HG03439 (cell line): ENCODE results near the gene ERAP2.
A peak's percentile ranks its signal among the peaks of the same experiment; 100 is the strongest.
"Not testable (repeated sequence)": the region's sequence is repeated elsewhere in the genome, so short reads cannot be mapped to it uniquely, and the experiment has no call there.

Source experiments
- ATAC-seq: cut with Tn5 transposase; IDR thresholded peaks from one replicate; pipeline ENCODE4 v1.9.1; 2021; ENCODE audit warnings: mild to moderate bottlenecking, moderate library complexity; ENCODE audit not compliant: unreplicated experiment

Gene ERAP2, protein sequence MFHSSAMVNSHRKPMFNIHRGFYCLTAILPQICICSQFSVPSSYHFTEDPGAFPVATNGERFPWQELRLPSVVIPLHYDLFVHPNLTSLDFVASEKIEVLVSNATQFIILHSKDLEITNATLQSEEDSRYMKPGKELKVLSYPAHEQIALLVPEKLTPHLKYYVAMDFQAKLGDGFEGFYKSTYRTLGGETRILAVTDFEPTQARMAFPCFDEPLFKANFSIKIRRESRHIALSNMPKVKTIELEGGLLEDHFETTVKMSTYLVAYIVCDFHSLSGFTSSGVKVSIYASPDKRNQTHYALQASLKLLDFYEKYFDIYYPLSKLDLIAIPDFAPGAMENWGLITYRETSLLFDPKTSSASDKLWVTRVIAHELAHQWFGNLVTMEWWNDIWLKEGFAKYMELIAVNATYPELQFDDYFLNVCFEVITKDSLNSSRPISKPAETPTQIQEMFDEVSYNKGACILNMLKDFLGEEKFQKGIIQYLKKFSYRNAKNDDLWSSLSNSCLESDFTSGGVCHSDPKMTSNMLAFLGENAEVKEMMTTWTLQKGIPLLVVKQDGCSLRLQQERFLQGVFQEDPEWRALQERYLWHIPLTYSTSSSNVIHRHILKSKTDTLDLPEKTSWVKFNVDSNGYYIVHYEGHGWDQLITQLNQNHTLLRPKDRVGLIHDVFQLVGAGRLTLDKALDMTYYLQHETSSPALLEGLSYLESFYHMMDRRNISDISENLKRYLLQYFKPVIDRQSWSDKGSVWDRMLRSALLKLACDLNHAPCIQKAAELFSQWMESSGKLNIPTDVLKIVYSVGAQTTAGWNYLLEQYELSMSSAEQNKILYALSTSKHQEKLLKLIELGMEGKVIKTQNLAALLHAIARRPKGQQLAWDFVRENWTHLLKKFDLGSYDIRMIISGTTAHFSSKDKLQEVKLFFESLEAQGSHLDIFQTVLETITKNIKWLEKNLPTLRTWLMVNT

GRCh38 chr5:96876292-96876850, at the start of gene ERAP2:
Gene ERAP2, plus strand, starts transcription at chr5:96876500. Its CDS starts 3,186 bp downstream, at chr5:96879686.
- peak; percentile 45 for ATAC-seq

- ATAC-seq: no peak
Observed at GRCh38 chr5:96829297-96829696, 47.0 kb upstream of the ERAP2 start.

- no peak for ATAC-seq
Observed at GRCh38 chr5:96834016-96834415, 42.3 kb upstream of the ERAP2 start.

GRCh38 chr5:96835791-96836191, 40.5 kb upstream of the ERAP2 start:
- no peak for ATAC-seq

DNA sequence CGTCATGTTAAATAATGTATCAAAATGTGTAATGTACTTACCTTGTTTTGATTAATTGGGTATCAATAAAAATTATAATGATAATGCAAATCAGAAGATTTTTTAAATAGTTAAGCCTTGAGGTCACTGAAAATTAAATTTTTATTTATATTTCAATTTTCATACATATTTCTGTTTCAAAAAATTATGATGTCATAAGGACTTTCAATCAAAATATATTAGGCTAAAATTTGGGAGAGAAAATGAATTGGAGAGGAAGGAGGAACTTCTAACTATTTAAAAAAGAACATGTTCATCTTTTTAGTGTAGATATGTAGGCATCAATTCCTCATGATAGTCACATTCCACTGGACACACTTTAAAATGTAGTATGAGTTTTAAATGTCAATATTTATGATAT, 39.5 kb upstream of the ERAP2 start:
- no peak for ATAC-seq

DNA sequence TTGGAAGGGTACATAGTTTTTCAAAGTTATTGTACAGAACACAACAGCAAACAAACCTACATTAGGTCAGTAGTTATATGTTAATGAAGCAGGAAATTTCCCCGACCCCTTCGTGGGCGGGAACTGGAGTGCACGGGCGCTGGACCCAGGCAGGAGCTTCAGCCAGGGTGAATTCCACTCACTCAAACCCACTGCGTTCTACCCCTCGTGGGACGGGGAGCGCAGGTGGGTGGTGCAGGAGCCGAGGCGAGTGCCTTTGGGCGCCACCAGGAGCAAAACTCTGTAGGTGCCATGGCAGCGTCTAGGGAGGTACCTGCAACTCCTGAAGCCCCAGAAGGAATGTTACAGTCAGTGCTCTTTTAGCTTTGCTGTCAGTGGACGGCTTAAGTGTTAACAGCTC, 39.0 kb upstream of the ERAP2 start:
- ATAC-seq: no peak

DNA sequence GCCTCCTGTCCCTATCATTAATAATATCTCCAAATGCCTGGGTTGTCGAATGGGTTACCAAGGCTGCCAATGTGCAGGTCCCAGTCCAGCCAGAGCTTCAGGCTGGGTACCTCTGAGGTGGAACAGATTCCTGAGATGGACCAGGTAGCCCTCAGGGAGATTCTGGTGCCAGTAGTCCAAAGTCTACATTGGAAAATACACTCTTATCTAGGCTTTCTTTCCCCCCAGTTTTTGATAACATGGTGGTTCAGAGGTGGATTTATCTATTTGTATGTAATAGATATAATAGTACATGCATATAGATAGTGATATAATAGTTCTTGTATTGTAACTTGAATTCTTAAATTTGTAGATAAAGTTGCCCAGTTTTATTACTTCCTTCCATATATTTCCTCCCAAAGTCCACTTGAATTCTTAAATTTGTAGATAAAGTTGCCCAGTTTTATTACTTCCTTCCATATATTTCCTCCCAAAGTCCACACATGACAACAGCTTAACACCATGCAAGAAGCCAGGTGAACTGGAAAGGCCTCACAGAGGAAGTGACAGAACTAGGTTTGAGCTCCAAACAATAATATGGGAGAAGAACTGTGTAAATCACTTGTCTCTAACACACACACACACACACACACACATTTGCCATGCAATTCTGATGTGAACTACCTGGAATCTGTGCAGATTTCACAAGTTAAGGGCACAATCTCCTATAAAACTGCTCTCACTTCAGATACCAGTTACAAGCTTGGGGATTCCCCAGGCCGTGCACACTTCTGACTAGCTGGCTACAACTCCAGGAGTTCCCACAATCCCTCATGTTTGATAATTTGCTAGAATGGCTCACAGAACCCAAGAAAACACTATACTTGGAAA, 37.9 kb upstream of the ERAP2 start:
- ATAC-seq: no peak

DNA sequence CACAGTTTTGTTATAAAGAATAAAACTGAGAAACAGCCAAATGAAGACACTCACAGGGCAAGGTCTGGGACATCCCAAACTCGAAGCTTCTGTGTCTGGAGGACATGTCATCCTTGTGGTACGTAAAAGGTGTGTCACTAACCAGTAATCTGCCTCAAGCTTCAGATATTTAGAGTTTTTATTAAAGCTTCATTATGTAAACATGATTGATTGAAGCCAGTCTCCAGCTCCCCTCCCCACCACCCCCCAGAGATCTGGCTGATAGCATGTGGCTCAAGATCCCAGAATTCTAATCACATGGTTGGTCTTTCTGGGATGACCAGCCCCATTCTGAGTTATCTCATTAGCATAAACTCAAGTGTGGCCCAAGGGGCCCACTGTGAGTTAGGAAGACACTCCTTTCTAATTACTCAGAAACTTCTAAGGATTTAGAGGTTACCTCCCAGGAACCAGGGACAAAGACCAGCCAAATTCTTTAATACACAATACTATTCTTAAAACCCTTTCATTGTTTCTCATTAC, 37.2 kb upstream of the ERAP2 start:
- ATAC-seq: no peak

DNA sequence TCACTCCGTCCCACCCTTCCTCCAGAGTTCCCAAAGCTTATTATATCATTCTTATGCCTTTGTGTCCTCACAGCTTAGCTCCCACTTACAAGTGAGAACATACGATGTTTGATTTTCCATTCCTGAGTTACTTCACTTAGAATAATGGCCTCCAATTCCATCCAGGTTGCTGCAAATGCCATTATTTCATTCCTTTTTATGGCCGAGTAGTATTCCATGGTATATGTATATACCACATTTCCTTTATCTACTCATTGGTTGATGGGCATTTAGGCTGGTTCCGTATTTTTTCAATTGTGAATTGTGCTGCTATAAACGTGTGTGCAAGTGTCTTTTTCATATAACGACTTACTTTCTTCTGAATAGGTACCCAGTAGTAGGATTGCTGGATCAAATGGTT, 34.4 kb upstream of the ERAP2 start:
- not testable (repeated sequence) for ATAC-seq

DNA sequence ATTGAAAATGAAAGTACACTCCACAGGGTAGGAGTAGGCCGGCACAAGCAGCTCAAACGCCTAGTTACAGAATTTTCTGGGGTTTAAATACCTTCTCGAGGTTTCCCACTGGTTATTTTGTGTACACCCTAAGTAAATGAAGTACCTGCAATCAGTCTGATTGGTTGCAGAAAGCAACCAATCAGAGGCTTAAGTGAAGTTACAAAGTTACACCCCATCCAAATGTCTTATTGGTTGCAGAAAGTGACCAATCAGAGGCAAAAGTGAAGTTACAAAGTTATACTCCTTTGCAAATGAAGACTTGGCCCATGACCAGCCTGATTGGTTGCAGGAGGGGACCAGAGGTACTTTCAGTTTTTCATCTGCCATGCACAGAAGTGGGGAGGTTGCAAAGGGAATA, 33.2 kb upstream of the ERAP2 start:
- ATAC-seq: no peak

- ATAC-seq: no peak
Observed at GRCh38 chr5:96844481-96844990, 31.8 kb upstream of the ERAP2 start.

GRCh38 chr5:96851312-96852062, 24.8 kb upstream of the ERAP2 start:
- no peak for ATAC-seq

DNA sequence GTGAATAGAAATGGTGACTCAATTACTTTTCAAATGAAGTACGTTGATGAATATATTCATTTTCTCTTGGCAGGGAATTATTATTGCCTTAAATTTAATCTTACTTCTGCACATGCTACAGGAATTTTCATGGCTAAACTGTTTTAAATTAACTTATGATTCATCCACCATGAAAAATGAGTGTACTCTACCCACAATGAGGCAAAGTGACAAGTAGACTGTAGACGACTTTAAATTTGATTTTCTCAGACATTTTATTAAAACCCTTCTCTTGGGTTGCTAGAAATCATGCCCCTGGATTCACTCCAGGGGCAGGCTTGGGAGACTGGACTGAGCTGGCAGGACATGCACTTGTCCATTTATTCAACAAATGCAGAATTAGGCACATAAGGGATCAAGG, 23.5 kb upstream of the ERAP2 start:
- ATAC-seq: no peak

DNA sequence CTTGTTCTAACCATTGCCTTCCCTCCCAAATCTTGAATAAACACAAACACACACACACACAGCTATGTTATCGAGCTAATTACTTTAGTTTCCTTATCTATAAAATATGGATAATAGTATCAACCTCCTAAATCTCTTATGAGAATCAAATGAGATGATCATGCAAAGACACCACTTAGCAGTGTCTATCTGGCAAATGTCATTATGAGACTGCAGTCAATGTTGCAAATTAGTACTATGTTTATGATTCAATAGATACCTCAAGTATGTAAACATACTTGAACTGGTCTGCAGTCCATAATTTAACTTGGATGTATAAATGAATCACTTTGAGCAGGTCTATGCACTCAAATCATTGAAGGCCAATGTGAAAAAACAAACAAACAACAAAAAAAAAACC, 22.2 kb upstream of the ERAP2 start:
- no peak for ATAC-seq

DNA sequence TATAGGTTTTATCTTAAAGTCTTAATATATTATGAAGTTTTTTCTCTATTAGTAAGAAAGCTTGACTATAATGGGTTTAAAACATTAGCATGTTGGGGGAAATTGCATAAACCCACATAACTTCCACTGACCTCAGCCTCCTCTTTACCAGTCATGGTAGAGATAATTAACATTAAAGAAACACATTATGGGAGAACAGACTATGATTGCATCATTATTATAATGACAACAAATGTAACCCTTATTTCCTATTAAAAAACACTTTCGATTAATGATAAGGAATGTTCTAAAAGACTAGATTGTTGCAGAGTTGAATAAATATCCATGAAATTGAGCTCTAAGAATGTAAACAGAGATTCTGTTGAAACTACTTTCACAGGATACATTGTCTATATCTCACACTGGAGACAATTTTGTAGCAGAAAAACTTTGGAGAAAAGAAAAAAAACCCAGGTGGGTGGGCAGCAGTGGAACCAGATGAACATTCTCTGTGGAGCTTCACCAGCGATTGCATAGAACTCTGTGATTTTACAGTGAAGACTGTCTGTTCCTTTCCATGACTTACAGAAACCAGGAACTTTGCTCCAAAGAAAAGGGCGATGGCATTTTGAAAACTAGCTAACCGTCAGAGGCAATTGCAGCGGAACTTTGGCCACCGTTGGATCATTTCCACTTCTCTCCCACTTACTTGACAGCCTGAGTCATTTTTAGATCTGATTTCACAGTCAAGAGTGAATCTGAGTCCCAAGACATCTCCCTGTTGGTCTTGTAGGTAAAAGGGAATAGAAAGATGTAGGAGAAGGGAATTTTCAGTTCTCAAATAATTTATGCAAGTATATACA, 21.0 kb upstream of the ERAP2 start:
- no peak for ATAC-seq

GRCh38 chr5:96856371-96856770, 19.9 kb upstream of the ERAP2 start:
- no peak for ATAC-seq

GRCh38 chr5:96857454-96857853, 18.8 kb upstream of the ERAP2 start:
- ATAC-seq: no peak

DNA sequence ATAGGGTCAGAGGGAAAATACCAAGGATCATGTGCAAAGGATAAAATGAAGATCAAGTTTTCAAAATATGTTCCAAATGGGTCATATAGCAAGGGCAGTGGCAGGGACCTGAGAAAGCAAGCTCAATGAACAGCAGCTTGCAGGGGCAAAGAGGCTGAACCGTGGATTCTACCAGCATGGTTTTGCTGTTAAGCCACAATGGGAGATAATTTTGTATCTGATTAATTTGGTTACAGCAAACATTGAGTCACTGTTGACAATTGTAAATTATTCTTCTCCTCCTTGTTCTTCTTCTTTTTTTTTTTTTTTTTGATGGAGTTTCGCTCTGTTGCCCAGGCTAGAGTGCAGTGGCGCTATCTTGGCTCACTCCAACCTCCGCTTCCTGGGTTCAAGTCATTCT, 18.4 kb upstream of the ERAP2 start:
- no peak for ATAC-seq

GRCh38 chr5:96859375-96859774, 16.9 kb upstream of the ERAP2 start:
- ATAC-seq: no peak
